ENCODE data around the gene SORBS1.

Gene SORBS1

DNA sequence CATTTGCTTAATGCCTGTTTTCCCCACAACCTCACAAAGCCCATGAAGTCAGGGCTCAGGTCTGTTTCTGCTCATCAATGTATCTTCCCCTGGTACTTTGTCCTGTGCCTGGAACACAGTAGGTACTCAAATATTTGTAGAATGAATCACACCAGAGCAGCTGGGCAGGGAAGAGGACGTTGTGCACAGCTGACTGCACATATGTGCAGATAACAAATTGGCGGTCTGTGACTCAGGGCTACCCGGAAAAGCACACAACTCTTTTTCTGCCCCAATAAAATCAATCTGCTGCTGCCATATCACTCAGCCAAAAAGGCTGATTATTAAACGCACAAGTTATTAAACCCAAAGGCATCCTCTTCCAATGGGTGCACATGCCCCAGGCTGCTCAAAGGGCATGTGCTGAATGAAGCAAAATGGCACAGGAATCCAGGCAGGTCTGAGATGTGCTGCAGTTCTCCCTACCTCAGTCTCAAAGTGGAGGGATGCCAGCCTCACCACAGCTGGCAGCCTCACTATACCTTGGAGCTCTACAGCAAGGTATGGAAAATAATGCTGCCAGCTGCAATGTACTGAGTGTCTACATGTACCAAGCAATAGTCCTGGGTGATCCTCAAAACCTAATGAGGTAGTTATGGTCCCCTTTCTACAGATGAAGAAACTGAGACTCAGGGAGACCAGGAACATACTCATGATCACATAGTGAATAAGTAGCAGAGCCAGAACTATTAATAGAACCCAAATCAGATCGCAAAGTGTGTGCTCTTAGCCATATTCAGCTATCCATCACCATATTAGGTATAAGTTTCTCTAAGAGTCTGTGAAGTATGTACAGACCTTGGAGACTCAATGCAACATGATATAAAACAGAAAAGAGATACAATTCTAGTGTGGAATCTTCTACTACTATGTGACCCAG is 43.4 kb downstream of the SORBS1 start:
- in situ Hi-C loops (cut with MboI; ENCODE audit: low sequenced_read_pairs): no loop called here

DNA sequence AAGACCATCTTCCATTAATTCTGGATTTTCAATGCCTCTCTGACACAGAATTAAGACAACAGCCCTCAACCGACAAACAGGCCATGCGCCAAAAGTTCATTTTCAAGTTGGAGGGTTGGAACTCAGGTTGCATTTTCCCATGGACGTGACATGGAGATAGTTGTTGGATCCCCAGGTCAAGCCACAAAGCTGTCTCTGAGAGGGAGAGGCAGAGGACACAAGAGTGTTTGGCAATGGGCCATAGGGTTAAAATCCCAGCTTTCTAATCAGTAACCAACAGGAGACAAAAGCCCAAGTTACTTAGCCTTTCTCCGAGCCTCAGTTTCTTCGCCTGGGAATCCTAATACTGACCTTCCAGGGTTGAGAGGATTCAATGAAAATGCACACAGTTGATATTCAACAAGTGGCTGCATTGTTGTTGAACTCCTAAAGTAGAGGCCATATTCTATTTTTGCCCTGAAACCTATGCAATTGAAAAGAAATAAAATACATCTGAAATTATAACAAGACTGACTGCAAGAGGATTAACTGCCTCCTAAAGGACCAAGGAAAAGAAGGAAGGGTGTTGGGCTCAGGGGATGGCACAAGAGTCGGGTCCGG is 44.3 kb downstream of the SORBS1 start:
- in situ Hi-C loops (cut with MboI; ENCODE audit: low sequenced_read_pairs): no loop called here

GRCh38 chr10:95513941-95514392 is 47.2 kb downstream of the SORBS1 start:
- in situ Hi-C loops (cut with MboI; ENCODE audit: low sequenced_read_pairs): no loop called here

- in situ Hi-C loops (cut with MboI; ENCODE audit: low sequenced_read_pairs): no loop called here
Measured at GRCh38 chr10:95513008-95513589, 48.1 kb downstream of the SORBS1 start.

DNA sequence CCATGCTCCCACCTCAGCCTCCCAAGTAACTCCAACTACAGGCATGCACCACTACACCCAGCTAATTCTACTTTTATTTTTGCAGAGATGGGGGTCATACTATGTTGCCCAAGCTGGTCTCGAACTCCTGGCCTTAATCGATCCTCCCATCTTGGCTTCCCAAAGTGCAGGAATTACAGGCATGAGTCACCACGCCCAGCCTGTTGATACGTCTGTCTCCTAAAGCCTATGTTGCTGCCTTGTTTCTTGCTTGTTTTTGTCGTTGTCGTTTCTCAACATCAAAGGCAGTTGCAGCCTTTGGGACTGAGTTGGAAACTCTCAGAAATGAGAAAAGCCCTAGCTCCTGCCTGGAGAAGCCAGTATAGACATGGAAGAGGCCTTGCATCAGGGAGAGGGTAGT is 49.9 kb downstream of the SORBS1 start:
- in situ Hi-C loops (cut with MboI; ENCODE audit: low sequenced_read_pairs): no loop called here

DNA sequence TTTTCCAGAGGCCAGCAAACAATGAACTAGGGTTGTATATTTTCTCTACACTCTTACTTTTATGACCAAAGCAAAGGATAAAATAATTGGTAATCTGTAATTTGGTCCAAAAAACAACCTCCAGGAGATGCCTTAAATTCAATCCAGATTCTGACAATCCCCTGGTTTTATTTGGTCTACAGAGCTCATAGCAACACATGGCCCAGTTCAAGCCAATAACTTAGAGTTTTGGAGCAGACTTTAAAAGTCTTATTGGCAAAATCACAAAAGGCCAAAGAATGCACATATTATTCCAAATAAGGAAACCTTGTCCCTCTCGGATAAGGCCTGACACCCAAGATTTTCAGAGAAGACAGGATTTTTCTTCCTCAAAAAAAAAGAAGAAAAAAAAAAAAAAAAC is 51.9 kb downstream of the SORBS1 start:
- in situ Hi-C loops (cut with MboI; ENCODE audit: low sequenced_read_pairs): no loop called here

DNA sequence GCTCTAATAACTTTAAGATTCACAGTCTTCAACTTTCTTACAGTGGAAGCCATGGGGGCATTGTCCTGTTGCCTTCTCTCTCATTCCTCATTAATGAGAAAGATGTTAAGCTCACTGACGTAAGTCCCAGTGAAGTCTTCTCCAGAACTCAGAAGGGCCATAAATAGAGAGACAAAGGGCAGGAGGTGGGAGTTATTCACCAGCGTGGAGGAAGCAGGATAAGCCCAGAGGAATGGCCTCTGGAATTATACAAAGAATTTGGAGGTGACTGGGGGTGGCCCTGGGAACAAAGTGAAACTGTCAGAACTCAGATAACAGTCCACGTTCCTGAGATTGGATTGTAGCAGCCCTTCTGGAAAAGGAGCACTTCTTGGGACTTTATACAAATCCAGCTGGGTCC is 52.4 kb downstream of the SORBS1 start:
- in situ Hi-C loops (cut with MboI; ENCODE audit: low sequenced_read_pairs): no loop called here

DNA sequence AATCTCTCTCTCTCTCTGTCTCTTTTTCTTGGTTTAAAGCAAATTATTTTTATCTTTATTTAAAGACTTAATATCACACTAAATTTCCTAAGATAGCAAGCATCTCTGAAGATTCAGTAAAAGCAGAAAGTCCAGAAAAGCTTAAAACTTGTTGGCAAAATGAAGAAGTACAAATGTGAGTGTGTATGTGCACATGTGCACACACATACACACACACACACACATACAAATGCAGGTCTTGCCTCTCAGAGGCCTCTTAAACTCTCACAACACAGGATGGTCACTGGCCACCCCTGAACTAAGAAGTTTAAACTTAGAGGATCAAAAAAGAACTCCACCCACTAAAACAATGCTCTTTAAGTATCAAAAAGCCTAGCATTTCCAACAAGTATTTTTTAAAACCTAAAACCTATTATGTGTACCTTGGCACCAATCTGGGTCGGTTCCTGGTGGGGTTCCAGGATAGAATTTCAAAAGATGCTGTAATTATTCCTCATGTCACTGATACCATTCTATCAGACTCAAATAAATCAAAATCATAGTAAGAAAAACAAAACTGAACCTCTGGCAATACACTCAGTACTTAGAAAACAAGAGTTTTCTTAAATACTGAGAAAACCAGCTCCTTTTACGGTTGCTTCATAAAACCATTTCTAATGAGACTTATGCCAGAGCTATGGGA is 55.0 kb downstream of the SORBS1 start:
- in situ Hi-C loops (cut with MboI; ENCODE audit: low sequenced_read_pairs): no loop called here

DNA sequence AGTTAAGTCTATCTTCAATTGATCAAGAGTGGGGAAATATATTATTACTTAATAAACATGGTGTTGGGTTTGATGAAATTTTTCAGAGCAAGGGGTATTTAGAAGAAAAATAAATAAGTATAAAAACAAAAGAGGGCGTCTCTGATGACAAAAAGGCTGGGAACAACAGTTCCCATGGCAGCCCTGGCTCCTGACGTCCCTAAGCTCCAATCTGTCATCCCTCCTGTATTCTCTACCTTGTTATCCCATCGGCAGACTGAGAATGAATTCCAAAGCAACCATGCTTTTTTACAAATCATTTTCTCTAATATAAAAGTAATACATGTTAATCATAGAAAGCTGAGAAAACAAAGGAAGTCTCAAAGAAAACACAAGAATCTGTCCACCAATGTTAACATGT is 55.5 kb downstream of the SORBS1 start:
- in situ Hi-C loops (cut with MboI; ENCODE audit: low sequenced_read_pairs): no loop called here

DNA sequence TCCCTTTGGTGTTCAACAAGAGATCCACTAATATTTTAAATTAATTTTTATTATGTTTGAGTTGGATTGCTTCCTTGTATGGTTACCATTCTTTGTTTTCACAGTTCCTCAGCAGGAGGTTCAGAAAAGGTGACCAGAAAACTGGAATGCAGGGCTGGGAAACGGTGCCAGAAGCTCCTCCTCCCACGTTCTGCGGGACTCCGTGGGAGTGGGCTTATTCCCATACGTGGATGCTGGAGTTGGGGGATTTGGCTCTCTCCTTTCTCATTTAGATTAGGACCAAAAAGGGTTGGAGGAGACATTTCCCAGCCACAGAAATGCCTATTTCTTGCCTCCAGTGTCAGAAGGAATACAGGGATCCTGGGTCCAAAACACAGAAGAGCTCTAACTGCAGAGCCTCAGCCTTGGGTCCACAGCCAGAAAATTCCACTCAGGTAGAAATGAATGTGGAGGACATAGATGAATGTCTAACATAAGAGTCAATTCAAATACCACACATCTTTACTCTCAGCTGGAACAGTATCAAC is 56.0 kb downstream of the SORBS1 start:
- in situ Hi-C loops (cut with MboI; ENCODE audit: low sequenced_read_pairs): no loop called here

- in situ Hi-C loops (cut with MboI; ENCODE audit: low sequenced_read_pairs): no loop called here
Measured at GRCh38 chr10:95504246-95504691, 56.9 kb downstream of the SORBS1 start.

GRCh38 chr10:95503526-95503925 is 57.6 kb downstream of the SORBS1 start:
- in situ Hi-C loops (cut with MboI; ENCODE audit: low sequenced_read_pairs): no loop called here

DNA sequence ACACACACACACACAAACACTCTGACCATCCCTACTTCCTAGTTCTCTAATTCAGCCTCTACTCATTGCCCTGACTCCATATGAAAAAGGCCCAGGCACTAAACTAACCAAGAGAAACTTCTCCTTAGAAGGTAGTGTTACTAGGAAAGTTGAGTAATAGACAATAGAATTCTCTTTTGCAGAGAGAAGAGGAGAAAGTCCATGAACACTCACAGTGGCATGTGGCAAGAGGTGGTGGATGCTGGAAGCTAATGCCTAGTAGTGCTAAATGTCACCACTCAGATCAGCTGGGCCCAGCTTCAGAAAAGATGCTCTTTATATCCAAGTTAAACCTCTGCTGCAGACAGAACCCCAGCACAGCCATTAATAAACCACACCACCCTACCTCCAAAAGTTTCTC is 58.2 kb downstream of the SORBS1 start:
- in situ Hi-C loops (cut with MboI; ENCODE audit: low sequenced_read_pairs): no loop called here

GRCh38 chr10:95502377-95502776 is 58.8 kb downstream of the SORBS1 start:
- in situ Hi-C loops (cut with MboI; ENCODE audit: low sequenced_read_pairs): no loop called here

- in situ Hi-C loops (cut with MboI; ENCODE audit: low sequenced_read_pairs): no loop called here
Measured at GRCh38 chr10:95501203-95502094, 59.7 kb downstream of the SORBS1 start.

- in situ Hi-C loops (cut with MboI; ENCODE audit: low sequenced_read_pairs): no loop called here
Measured at GRCh38 chr10:95500649-95501048, 60.5 kb downstream of the SORBS1 start.

DNA sequence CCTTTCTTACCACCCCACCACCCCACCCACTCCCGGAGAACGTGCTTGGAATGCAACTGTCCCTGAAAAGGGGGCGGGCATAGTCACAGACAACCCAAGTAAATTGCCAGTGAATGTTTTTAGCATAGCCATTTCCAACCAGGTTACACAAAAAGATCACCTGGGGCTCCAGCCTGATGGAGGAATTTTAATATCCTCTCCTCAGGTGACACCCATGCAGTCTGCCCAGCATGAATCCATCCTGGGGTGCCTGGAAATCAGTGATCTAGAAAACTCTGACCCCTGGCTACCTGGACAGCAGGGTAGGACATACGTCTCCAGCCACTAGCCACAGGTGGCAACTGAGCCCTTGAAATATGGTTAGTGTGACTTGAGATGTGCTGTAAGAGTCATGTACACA is 61.1 kb downstream of the SORBS1 start:
- in situ Hi-C loops (cut with MboI; ENCODE audit: low sequenced_read_pairs): no loop called here

GRCh38 chr10:95499482-95499989 is 61.6 kb downstream of the SORBS1 start:
- in situ Hi-C loops (cut with MboI; ENCODE audit: low sequenced_read_pairs): no loop called here

- in situ Hi-C loops (cut with MboI; ENCODE audit: low sequenced_read_pairs): no loop called here
Measured at GRCh38 chr10:95496951-95497350, 64.2 kb downstream of the SORBS1 start.

Data from HL-60/S4 (cell line).